ENCODE results near the gene ACTR10.

The ACTR10 gene

GRCh38 chr14:58191763-58192601, 8.0 kb upstream of the ACTR10 start:
- in situ Hi-C loops (cut with HindIII; ENCODE audit: low pct_unique_long_range_greater_than_20kb, low sequenced_read_pairs) = no loop called here
- no peak for DNase-seq (ENCODE audit: low read depth in 1 of 2, low spot score in 1 of 2)
- TF ChIP-seq JUND (IDR thresholded peaks at IDR 0.05; ENCODE audit: low read depth) = no peak

DNA sequence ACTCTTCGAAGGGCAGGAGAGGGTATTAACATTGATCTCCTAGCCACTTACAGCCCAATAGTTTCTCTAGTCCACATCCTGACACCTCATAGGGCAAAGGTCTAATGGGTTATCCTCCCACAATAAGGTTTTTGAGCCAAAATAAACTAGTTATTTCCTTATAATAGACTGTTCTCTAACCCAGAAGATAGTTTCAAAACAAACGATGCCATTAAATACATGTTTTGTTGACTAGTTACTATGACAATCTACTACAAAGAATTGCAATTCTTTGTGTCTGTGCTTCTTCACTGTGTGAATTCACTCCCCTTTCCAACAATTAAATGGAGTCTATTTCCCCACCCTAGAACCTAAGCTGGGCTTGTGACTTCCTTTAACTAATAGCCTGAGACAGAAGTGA, 6.4 kb upstream of the ACTR10 start:
- in situ Hi-C loops (cut with HindIII; ENCODE audit: low pct_unique_long_range_greater_than_20kb, low sequenced_read_pairs) = no loop called here
- TF ChIP-seq JUND (IDR thresholded peaks at IDR 0.05; ENCODE audit: low read depth) = no peak

DNA sequence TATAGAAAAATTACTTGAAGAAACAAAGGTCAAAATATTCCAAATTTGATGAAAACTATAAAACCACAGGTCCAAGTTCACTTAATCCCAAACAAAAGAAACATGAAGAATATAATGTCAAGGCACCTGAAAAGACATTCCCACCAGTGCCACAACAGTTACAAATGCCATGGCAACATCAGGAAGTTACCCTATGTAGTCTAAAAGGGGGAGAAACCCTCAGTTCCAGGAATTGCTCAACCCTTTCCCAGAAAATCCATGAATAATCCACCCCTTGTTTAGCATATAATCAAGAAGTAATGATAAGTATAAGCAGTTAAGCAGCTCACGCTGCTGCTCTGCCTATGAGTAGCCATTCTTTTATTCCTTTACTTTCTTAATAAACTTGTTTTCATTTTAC, 3.8 kb upstream of the ACTR10 start:
- TF ChIP-seq JUND (IDR thresholded peaks at IDR 0.05; ENCODE audit: low read depth) = no peak
- in situ Hi-C loops (cut with HindIII; ENCODE audit: low pct_unique_long_range_greater_than_20kb, low sequenced_read_pairs) = no loop called here
- DNase-seq (ENCODE audit: low read depth in 1 of 2, low spot score in 1 of 2) = no peak

More for the DNA sequence above, 6.4 kb upstream of the ACTR10 start:
- DNase-seq (ENCODE audit: low read depth in 1 of 2, low spot score in 1 of 2) = no peak

DNA sequence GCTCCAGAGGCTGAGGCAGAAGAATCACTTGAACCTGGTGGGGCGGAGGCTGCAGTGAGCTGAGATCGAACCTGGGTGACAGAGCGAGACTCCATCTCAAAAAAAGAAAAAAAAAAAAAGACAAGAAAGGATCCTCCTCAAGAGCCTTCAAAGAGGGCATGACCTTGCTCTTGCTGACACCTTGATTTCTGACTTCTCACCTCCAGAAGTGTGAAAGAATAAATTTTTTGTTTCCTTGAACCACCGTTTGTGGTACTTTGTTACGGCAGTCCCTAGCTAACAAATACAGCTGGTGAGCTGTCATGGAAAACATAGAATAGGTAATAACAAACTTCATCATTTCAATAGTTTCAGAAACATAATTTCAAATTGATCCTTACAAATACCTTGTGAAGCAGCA, 1.9 kb upstream of the ACTR10 start:
- TF ChIP-seq JUND (IDR thresholded peaks at IDR 0.05; ENCODE audit: low read depth) = no peak
- in situ Hi-C loops (cut with HindIII; ENCODE audit: low pct_unique_long_range_greater_than_20kb, low sequenced_read_pairs) = no loop called here

DNA sequence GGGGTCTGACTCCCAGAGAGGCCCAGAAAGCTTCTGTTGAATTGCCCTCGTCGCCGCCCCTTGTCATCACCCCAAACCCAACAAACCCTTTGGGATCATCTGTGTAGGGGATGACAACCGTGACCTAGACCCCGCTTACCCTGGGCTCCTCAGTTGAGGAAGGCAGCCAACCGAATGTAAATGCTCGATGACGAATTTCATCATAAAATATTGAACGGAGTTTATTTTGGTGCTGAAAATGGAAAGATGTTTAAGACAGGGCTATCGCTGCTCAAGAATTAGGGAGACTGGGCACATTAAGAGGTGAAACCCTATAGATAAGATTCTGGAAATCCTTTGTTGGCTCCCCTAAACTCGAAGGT, 512 bp downstream of the ACTR10 start:
- no peak for TF ChIP-seq JUND (IDR thresholded peaks at IDR 0.05; ENCODE audit: low read depth)
- in situ Hi-C loops (cut with HindIII; ENCODE audit: low pct_unique_long_range_greater_than_20kb, low sequenced_read_pairs) = no loop called here
- DNase-seq (ENCODE audit: low read depth in 1 of 2, low spot score in 1 of 2) = no peak

More for the DNA sequence above, 1.9 kb upstream of the ACTR10 start:
- no peak for DNase-seq (ENCODE audit: low read depth in 1 of 2, low spot score in 1 of 2)

DNA sequence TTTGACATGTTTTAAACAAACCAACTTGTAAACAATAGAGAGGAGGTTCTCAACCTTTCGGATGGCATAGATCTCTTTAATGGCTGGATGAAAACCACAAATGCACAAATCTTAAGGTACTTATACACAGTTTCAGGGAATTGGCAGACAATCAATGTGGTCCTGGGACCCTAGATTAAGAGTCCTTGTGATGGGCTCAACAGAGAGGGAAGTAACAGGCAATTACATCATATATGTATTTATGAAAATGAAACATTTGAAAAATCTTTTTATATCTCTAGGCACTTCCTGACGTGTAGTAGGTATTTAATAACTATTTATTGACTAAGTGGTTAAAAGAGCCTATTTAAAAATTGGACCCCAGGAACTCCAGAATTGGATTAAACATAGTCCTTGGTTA, 897 bp downstream of the ACTR10 start:
- no peak for DNase-seq (ENCODE audit: low read depth in 1 of 2, low spot score in 1 of 2)
- in situ Hi-C loops (cut with HindIII; ENCODE audit: low pct_unique_long_range_greater_than_20kb, low sequenced_read_pairs) = no loop called here
- no peak for TF ChIP-seq JUND (IDR thresholded peaks at IDR 0.05; ENCODE audit: low read depth)

DNA sequence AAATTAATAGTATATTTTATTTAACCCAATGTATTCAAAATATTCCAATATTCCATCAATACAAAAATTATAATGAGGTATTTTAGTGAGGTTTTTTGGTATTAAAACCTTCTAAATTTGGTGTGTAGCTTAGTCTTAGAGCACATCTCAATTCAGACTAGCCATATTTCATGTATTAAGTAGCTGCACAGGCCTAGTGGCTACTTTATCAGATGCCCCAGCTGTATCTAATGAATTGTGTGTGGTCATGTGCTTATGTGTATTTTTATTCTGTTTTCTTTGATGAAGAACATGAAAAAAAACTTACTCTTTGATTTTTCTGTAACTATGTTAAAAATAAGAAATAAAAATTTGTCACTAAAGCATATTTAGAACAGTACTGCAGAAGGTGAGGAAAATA, 13.2 kb downstream of the ACTR10 start:
- no peak for TF ChIP-seq JUND (IDR thresholded peaks at IDR 0.05; ENCODE audit: low read depth)
- no peak for DNase-seq (ENCODE audit: low read depth in 1 of 2, low spot score in 1 of 2)
- in situ Hi-C loops (cut with HindIII; ENCODE audit: low pct_unique_long_range_greater_than_20kb, low sequenced_read_pairs) = no loop called here

DNA sequence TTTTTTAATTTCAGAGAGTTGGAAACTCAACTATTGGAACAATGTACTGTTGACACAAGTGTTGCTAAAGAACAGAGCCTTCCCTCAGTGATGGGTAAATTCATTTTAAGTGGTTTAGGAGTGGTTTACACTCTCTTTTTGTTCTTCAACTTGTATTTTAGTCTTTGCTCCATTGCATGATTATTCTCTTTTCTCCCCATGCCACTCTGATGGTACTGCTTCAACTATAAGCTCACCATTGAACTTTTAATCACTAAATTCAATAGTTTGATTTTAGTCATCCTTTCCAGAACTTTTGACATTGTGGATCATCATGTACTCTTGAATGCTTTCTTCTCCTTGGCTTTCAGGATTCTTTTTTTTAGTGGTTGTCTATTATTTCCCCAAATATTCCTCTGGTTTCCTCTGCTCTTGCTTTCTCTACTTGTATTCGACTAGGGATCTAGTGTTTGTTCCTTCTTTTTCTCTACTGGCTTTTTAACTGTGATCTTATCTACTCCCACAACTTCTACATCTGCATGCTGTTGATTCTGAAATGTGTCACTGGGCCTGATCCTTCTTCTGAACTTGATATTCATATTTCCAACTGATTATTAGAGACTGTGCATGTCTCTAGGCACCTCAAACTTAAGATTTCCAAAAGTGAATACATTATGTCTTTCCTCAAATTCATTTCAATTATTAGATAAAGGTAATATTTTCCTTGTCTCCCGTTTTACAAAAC, 15.4 kb downstream of the ACTR10 start:
- no peak for TF ChIP-seq JUND (IDR thresholded peaks at IDR 0.05; ENCODE audit: low read depth)
- no peak for DNase-seq (ENCODE audit: low read depth in 1 of 2, low spot score in 1 of 2)
- in situ Hi-C loops (cut with HindIII; ENCODE audit: low pct_unique_long_range_greater_than_20kb, low sequenced_read_pairs) = no loop called here

- in situ Hi-C loops (cut with HindIII; ENCODE audit: low pct_unique_long_range_greater_than_20kb, low sequenced_read_pairs) = no loop called here
- no peak for DNase-seq (ENCODE audit: low read depth in 1 of 2, low spot score in 1 of 2)
- no peak for TF ChIP-seq JUND (IDR thresholded peaks at IDR 0.05; ENCODE audit: low read depth)
Measured at GRCh38 chr14:58216544-58216943, 16.6 kb downstream of the ACTR10 start.

DNA sequence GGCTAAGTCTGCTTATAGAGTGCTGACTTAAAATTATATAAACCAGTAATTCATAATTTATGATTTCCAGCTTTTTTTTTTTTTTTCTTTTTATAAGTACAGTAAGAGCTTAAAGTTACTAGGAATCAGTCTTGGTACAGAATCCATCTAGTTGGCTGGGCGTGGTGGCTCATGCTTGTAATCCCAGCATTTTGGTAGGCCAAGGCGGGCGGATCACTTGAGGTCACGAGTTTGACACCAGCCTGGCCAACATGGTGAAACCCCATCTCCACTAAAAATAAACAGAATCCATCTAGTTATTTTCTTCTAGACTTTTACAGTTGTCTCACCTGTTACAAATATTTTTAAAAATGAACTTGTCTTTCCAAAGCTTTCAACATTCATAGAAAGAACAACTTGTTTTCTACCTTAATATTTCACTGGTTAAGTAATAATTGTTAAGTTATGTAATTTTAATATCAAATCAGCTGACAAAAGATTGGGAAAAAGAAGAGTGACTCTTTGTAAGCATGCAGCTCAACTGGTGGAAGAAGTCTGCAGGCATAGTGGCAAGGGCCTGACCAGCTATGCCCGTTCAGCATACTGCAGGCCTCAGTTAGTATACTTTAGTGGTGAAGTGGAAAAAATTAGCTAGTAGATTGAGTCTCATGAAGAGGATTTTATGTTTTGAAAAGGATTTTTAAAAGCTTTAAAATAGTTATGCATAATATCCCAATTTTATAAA, 27.3 kb downstream of the ACTR10 start:
- no peak for TF ChIP-seq JUND (IDR thresholded peaks at IDR 0.05; ENCODE audit: low read depth)
- in situ Hi-C loops (cut with HindIII; ENCODE audit: low pct_unique_long_range_greater_than_20kb, low sequenced_read_pairs) = no loop called here
- no peak for DNase-seq (ENCODE audit: low read depth in 1 of 2, low spot score in 1 of 2)

- in situ Hi-C loops (cut with HindIII; ENCODE audit: low pct_unique_long_range_greater_than_20kb, low sequenced_read_pairs) = no loop called here
- no peak for TF ChIP-seq JUND (IDR thresholded peaks at IDR 0.05; ENCODE audit: low read depth)
- DNase-seq (ENCODE audit: low read depth in 1 of 2, low spot score in 1 of 2) = no peak
Measured at GRCh38 chr14:58238252-58239243, 38.6 kb downstream of the ACTR10 start.
